Measurements from ENCODE around the gene DPP4.
"Not testable (repeated sequence)": the region's sequence is repeated elsewhere in the genome, so short reads cannot be mapped to it uniquely, and the experiment has no call there.

Gene DPP4

DNA sequence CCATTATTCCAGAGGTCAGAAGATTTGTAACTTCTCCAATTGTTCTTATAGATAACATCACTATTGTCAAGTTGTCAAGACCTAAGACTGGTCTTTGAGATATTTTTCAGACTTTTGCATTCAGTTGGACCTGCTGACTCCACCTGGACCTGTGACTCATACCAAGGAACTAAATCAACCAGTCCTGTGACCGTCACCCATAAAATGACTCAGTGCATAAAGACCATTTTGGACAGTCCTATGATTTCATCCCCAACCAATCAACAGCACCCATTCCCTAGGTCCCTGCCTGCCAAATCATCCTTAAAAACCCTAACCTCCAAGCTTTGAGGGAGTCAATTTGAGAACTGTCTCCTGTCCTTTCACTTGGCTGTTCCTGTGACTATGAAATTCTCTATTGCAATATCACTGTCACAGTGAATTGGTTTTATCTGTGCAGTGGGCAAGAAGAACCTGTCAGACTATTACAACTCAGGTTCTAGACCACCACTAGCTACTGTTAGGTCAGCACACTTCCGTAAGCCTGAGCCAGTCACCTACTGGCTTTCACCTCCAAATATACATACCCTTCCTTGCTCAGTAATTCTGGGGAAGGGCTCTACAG lies 17.1 kb downstream of the DPP4 start:
- no peak for DNase-seq

GRCh38 chr2:162053808-162054155 lies 20.2 kb downstream of the DPP4 start:
- no peak for DNase-seq

GRCh38 chr2:162053066-162053807 lies 20.8 kb downstream of the DPP4 start:
- DNase-seq, result no peak

DNA sequence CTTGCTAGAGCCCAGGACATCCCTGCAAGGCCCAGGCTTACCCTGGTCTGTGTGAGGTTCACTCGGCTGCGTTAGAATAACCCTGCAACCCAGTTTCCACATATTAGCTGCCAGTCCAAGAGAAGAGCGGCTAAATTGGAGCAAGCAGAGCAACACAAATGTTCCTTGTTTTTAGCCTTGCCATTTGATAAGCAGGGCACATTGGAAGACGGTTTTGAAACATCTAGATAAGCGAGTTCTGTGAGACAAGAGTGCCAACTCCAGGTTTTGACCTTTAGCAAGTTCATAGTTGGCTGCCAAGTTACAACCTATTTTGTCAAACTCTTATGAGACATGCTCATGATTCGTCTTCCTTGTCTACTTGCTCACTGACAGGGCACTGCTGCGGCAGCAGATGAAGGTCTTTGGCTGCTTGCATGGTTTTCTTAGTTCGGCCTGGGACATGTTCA lies 23.5 kb downstream of the DPP4 start:
- no peak for DNase-seq

- not testable (repeated sequence) for DNase-seq
Observed at GRCh38 chr2:162049089-162049488, 24.9 kb downstream of the DPP4 start.

GRCh38 chr2:162044586-162044985 lies 29.4 kb downstream of the DPP4 start:
- no peak for DNase-seq

DNA sequence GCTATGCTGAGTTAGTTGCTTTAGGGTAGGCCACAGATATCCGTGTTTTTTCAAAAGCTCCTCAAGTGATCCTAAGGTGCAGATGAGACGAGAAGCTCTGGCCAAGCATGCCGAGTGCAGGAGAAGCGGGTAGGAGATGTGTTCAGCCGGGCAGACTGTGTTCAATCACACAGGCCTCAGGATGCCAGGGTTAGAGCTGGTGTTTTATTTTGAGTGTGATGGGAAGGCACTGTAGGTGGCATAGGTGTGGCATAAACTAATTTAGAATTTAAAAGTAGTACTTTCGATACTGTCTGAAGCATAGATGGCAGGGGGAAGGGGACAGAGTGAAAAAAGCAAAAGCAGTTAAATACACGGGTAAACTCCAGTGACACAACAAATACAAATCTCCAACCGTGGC lies 30.9 kb downstream of the DPP4 start:
- no peak for DNase-seq

- no peak for DNase-seq
Observed at GRCh38 chr2:162041485-162041884, 32.5 kb downstream of the DPP4 start.

GRCh38 chr2:162038725-162039124 lies 35.3 kb downstream of the DPP4 start:
- no peak for DNase-seq

- DNase-seq, result no peak
Observed at GRCh38 chr2:162037886-162038285, 36.1 kb downstream of the DPP4 start.

DNA sequence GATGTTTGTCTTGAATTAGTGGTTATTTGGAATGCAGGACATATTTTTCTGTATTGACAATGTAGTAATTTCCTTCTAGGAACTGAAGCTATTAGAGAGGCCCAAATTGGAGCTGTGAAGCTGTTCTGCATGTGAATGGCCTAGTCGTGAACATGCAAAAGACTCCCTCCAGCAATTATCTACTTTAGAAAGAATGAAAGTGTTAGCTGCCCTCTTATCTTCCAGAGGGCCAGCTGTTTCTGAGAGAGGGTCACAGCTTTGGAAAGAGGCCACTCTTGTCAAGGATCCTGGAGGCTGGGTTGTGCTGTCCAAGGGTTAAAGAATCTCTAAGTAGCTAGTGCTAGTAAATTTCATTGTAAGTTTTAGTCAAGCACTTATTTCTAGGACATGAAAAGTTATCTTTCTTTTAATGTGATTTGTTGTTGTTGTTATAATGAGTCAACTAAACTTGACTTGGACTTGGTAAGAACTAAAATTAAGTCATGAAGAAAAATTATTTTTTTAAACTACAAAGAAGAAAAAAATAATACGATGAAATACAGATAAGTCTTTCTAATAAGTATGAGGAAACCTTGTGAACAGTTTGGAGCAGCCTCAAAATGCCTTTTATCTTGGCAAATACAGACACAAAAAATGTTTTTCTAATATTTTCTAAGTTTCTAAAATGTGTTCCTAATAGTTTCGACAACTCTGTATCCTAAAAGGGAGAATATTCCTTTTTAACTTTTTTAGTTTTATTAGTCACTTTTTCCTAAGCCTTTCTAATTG lies 36.8 kb downstream of the DPP4 start:
- DNase-seq, result no peak

DNA sequence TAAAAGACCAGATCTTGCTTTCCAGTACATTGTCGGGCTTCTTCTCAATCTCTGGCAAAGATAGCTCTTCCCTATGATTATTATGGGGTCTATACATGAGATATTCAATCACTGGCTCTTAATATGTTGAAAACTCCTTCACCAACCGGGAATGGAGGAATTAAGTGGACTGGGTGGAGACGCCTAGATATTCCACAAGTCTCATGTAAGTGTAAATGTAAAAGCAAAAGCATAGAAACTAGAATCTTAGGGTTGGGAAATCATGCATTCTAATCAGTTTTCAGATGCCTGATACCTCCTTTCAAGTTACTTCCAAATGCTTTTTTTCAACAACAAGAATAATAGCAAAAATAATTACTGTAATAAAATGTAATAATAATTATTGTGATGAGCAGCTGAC lies 38.0 kb downstream of the DPP4 start:
- no peak for DNase-seq

GRCh38 chr2:162030363-162031190 lies 43.4 kb downstream of the DPP4 start:
- DNase-seq, result no peak

DNA sequence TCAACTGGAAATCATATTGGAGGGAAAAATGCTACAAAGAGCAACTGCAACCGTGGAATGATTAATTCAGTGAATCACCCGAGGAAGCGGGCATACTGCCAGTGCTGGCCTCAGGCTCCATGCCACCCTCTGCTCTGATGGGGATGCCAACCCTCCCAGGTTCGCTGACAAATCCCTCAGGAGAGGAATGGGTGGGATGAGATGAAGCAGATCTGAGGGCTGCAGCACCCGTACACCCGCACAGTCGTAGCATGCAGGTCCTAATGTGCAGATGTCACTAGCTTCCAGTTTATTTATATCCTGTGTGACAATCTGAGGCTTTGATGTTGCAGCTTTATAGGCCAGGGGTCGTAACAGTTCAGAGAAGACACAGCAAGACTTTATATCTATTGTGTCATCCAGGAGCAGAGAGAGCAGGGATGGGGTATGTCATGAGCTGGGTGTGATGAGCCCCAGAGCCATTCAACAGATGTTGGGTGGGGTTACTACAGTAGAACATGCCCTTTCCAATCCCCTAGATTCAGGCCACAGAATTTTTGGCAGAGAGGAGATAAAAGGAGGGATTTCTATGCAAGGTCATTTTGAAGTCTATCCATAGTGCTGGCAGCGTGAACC lies 44.6 kb downstream of the DPP4 start:
- DNase-seq, result peak; percentile 34

DNA sequence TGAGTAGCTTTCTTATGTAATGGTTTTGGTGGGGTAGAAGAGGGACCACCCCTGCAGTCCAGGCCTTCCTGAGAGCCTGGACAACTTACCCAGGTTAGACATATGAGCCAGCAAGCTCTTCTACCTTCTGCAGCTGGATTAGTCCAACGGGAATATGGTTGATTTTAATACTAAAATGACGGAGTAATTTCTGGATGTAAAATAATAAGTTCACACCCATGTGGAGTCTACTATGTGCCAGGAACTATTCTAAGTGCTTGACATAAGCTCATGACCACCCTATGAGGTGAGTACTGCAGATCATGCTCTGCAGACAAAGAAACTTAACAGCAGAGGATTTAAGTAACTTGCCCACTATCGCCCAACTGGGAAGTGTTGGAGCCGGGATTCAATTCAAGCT lies 45.5 kb downstream of the DPP4 start:
- no peak for DNase-seq

DNA sequence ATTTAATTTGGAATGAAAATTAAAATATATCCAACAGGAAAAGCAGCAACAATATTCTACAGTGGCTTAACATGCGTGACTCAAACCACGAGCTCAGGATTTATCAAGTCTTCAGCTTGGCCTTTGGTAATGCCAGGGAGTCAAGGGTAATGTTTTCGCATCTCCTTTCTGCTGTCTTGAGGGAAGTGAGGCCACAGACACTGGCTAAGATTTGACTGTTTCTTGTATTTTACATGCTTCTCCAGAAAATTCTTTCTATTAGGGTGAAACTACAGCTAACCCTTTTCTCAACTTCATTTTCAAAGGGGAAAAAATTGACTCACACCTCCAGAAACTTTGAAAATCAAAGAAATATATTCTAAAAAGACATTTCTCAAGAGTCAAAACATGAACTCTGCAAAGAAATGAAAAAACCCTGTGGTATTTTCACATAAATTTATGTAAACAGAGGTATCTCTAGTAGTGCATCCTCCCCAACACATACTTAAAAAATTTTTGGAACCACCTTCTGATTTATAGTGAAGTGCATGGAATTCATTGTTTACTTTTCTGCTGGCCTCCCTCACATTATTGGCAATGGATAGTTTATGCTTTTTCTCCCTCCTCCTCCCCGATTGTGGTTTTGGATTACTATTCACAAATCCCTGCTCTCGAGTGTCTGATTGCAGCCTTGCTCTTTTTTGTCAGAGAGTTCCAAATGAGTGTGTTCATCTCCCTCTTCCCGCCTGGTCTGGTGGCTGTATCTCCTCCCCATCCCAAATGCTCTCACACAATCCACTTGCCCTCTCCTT lies 48.7 kb downstream of the DPP4 start:
- peak; percentile 66 for DNase-seq

DNA sequence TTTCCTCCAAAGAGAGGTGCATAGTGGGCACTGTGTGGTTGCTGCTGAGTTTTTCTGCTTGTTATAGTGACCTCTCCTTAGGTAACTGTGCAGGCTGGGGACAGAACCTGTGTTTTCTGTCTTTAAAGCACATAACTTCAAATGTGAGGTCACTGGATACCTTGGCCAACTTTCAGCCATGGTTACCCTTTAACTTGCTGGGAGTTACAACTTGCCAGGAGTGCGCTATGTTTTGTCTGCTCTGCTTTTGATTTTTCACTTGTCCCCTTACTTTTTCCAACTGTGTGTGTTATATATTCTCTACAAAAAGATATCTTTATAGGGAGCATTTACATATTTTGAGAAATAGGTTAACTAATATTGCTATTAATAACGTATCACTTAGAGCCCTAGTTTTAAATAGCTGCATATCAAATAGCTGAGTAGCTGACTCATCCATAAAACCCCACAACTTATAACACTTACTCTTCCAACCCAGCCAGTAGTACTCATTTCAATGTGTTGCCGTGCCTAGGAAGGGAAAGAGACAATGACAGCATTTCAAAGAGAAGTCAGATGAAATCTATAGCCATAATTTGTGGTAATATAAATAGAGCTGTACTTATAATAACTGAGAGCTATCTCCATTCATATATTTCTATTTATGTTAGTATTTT lies 51.6 kb downstream of the DPP4 start:
- no peak for DNase-seq

- no peak for DNase-seq
Observed at GRCh38 chr2:162021516-162022058, 52.4 kb downstream of the DPP4 start.

DNA sequence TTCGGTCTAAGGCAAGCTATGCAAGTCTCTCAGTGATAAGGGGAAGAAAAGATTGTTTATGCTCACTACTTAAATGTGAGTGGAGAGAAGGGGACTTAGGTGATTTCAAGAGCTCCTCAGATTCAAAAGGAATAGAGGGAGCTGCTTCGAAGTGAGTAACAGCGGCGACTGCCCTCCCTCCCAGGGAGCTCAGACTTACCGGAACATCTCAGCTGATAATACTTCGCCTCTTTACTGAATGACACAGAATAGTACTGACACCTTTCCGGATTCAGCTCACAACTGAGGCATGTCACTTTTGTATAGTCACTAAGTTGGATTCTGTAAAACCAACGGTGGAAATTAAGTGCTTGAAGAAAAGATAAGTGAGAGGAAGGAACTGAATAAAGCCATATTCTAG lies 55.5 kb downstream of the DPP4 start:
- DNase-seq, result no peak

- no peak for DNase-seq
Observed at GRCh38 chr2:162017233-162017632, 56.8 kb downstream of the DPP4 start.

- no peak for DNase-seq
Observed at GRCh38 chr2:162016080-162016479, 57.9 kb downstream of the DPP4 start.
